GM19468 (cell line): ENCODE measurements around the gene ELP5.

Experiments used
- ATAC-seq: cut with Tn5 transposase; IDR thresholded peaks from one replicate; pipeline ENCODE4 v1.9.1; 2021; ENCODE audit warnings: mild to moderate bottlenecking, moderate library complexity, moderate number of reproducible peaks; ENCODE audit not compliant: unreplicated experiment; ENCODE audit errors: extremely low read depth

Gene ELP5

DNA sequence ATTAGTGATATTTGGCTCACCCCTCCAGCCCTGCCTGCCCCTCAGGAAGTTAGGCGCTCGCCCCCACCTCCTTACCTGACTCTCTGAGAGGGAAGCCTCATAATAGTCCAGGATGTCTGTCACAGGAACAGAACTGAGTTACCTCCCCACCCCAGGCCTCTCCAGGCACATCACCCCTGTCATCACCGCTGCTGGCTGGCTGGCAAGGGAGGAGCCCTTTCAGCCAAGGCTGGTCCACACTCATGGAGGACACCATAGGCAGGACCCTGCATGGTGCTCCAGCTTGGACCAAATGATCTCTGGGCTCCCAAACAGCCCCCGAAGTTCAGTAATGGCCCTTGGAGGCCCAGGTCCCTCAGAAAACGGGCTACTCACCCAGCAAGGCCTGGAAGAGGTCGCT is 33.8 kb upstream of the ELP5 start:
- no peak for ATAC-seq

- ATAC-seq: no peak
Observed at GRCh38 chr17:7218758-7219157, 33.3 kb upstream of the ELP5 start.

DNA sequence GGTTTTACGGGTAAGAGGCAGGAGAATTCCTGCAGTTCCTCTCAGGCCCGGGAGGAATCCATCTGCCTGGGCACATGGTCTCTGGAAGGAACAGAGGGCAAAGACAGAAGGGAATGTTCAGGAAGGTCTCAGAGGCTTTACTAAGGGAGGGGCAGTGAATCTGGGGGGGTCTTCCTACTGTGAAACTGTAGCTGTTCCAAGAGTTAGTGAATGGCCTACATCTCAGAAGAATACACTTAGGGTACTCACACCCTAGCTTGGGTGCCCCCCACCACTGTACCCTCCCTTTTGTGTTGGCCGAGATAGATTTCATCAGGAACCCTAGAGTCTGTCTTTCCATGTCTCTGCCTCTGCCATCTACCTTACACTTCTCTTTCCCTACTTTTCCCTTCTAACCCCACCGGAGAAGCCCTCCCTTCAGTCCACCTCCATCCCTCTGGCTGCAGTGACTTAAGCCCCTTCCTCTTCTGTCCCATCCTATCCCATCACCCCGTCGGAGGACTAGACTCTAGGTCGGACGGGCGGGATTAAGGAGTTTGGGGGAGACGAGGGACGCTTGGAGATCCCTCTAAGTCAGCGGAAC is 32.7 kb upstream of the ELP5 start:
- no peak for ATAC-seq

GRCh38 chr17:7219812-7220592 is 32.0 kb upstream of the ELP5 start, which contains the start of the genes ACADVL and DLG4:
Gene ACADVL, plus strand, starts transcription at chr17:7219938. Its CDS starts 47 bp downstream, at chr17:7219985.
Gene DLG4, minus strand, starts transcription at chr17:7219836.
- no peak for ATAC-seq

DNA sequence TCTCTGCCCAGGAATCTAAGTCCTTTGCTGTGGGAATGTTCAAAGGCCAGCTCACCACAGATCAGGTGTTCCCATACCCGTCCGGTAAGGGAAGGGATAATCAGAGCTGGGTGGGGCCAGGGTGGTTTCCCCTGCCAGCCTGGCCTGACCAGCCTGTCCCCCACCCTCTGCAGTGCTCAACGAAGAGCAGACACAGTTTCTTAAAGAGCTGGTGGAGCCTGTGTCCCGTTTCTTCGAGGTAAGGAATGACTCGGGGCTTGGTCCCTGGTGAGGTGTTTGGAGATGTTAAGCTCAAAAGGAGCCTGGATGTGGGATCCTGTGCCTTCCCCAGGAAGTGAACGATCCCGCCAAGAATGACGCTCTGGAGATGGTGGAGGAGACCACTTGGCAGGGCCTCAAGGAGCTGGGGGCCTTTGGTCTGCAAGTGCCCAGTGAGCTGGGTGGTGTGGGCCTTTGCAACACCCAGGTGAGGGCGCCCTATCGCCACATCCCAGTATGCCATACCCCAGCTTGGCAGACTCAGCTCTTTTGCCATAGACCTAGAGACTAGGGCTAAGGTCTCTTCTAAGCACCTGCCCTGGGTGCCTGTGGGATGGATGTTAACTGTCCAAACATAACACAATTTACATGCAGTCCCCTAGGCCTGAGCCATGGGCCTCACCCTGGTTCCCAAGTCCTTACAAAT is 31.3 kb upstream of the ELP5 start:
- ATAC-seq: no peak

DNA sequence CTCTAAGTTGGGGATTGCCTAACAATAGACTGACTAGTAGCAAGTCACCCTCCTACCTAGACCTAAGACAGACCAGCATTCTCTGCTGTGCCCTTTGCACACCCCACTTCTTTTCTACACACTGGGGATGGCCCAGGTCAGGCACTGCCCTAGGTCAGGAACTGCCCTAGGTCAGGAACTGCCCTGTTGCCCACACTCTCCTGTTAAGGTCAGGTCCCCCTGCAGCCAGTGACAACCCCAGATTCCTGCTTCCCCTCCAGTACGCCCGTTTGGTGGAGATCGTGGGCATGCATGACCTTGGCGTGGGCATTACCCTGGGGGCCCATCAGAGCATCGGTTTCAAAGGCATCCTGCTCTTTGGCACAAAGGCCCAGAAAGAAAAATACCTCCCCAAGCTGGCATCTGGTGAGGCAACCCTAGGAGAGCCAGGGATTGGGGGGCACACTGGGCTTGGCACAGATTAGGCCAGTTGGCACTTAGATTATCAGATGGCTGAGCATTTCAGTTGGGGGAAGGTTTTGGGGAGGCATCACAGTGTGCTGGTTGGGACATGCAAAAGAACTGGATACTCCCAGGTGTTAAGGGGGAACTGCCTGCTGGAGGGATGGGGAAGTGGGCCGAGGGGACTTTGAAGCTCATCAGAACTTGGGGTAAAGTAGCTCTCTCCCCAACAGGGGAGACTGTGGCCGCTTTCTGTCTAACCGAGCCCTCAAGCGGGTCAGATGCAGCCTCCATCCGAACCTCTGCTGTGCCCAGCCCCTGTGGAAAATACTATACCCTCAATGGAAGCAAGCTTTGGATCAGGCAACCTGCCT is 30.5 kb upstream of the ELP5 start:
- no peak for ATAC-seq

DNA sequence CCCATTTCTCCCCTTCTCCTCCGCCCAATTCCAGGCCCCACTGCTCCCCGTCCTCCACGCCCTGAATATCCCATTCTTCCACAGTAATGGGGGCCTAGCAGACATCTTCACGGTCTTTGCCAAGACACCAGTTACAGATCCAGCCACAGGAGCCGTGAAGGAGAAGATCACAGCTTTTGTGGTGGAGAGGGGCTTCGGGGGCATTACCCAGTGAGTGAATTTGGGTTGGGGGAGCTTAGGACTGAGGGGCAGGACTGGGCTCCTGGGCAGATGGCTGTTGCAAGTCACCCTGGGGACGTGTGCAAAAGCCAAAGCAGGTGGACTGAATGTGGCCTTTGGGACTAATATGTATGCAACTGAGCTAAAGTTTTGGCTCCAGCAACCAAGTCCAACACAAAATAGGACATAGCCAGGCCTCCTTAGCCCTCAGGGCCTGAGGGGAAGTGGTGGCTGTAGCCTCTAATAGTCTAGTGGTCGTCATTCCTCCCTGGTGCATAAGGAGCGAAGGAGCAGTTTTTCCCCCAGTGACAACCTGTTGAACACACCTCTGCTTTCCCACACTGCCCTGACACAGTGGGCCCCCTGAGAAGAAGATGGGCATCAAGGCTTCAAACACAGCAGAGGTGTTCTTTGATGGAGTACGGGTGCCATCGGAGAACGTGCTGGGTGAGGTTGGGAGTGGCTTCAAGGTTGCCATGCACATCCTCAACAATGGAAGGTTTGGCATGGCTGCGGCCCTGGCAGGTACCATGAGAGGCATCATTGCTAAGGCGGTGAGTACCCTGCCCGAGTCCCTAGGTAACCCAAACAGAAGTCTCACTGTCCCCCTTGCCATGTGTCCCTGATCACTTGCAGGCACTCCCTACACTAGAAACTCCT is 29.7 kb upstream of the ELP5 start:
- ATAC-seq: no peak

DNA sequence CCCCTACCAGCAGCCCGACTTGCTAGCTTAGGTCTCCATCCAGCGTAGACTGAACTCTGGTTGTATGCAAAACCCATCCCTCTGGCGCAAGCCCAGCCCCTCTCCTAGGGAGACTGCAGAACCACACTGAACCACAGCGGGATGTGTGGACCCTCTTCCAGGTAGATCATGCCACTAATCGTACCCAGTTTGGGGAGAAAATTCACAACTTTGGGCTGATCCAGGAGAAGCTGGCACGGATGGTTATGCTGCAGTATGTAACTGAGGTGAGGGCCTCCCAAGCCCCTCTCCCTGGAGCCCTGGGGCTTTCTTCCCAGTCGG is 29.1 kb upstream of the ELP5 start:
- ATAC-seq: no peak

GRCh38 chr17:7223375-7223774 is 28.6 kb upstream of the ELP5 start:
- ATAC-seq: no peak

DNA sequence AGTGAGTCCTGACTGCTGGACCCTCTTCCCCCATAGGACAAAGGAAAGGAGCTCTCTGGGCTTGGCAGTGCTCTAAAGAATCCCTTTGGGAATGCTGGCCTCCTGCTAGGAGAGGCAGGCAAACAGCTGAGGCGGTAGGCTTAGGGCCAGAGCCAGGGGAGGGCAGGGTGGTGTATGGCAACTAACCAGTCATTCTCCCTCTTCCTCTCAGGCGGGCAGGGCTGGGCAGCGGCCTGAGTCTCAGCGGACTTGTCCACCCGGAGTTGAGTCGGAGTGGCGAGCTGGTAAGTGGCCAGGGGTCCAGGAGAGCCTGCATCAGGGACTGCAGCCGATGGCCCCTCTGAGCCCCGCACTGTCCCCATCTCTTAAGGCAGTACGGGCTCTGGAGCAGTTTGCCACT is 27.9 kb upstream of the ELP5 start:
- ATAC-seq: no peak

- no peak for ATAC-seq
Observed at GRCh38 chr17:7224661-7225111, 27.3 kb upstream of the ELP5 start.

- no peak for ATAC-seq
Observed at GRCh38 chr17:7225711-7226331, 26.2 kb upstream of the ELP5 start.

GRCh38 chr17:7226721-7227710 is 25.0 kb upstream of the ELP5 start:
- ATAC-seq: no peak

DNA sequence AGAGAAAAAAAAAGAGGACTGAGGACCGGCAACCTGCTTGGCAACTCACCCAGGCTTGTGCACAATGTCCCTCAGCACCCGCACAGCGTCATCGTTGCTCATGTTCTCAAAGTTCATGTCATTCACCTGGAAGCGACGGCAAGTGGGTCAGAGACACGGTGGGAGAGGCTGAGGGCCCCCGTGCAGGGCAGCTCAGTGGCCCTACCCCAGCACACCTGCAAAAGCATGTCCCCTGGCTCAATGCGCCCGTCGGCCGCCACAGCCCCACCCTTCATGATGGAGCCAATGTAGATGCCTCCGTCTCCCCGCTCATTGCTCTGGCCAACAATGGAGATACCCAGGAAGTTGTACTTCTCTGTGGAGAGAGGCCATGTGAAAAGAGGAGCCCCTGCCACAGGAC is 23.1 kb upstream of the ELP5 start:
- no peak for ATAC-seq

DNA sequence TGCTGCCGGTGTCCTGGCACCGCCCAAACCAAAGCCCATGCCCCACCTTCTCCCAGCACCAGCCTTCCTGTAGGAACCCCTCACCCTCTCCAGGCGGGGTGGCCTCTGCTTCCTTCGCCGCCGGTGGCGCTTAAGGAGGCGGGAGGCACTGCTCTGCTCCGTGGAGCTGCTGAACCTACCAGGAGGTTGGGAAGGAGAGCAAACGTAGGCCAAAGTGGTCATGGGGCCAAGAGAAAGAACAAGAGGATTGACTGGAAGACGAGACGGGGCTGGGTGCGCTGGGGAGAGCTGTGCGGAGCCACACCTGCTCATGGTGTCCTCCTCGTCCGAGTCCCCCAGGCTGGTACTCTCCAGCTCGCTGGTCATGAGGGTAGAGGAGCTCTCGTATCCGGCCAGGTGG is 22.5 kb upstream of the ELP5 start:
- no peak for ATAC-seq

DNA sequence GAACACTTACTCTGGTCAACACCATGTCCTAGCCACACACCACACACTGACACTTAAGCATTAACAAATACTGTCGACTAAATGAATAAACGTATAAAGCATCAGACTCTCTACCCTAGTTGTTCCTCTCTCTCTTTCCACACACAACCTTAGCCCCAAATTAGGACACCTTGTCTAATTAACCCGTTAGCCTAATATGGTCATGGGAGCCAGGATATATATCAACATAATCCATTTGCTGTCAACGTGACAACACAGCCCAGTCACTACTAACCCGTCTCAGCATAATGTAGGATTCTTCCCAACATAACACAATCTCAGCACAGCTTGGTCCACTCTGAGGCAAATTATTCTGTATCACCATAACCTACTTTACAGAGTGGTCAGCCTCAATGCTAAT is 19.9 kb upstream of the ELP5 start:
- ATAC-seq: no peak

DNA sequence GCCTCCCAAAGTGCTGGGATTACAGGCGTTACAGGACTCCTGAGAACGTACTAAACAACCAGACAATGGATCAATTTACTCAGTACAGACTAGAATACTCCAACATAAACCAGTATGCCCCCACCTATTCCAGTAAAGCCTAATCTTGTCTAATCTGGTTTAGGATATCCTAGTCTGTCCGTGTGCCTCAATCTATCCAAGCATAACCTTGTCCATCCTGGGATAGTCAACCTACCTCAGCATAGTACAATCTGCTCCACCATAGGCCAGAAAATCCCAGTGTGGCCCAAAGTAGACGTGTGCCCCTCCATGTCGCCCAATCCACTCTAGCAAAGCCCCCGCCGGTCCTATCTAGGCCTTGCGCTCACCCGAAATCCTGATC is 18.3 kb upstream of the ELP5 start:
- ATAC-seq: no peak
